Islet precursor cell (in vitro differentiated cells): ENCODE measurements around the gene ADAM12.
A peak's percentile ranks its signal among the peaks of the same experiment; 100 is the strongest.
"Not testable (repeated sequence)": the region's sequence is repeated elsewhere in the genome, so short reads cannot be mapped to it uniquely, and the experiment has no call there.

ENCODE experiments used
- DNase-seq: peaks from one replicate; pipeline ENCODE4 v3.0.0-alpha.2; 2018

Gene ADAM12

DNA sequence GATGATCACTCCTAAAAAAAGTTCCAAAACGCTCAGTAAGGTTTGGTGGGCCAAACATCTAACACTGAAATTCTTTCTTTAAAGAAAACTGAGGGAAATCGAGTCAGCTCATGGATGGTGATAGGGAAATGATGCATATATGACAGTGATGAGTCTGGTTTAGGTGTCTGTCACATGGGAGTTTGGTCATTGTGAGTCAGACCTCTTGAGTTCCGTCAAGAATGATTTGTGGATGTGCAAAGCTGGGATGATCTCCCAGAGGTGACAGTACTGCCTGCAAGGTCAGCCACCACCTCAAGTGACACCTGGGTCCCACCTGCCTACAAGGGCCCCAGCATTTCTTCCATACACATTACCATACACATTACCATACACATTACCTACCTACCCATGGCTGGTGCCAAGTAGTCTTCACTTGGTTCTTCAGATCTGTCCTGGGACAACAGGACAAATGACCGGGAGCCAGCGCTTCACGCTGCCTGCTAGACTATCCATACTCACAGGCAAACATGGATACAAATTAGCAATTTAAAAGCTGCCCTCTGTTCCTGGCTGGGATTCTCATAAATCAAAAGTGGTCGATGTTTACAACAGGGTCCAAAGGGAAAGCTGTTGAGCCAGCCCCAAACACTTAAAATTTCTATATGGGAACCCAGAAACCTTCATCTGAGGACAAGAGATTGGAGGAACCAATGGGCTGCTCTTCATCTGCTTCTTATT, 128.4 kb downstream of the ADAM12 start:
- no peak for DNase-seq

DNA sequence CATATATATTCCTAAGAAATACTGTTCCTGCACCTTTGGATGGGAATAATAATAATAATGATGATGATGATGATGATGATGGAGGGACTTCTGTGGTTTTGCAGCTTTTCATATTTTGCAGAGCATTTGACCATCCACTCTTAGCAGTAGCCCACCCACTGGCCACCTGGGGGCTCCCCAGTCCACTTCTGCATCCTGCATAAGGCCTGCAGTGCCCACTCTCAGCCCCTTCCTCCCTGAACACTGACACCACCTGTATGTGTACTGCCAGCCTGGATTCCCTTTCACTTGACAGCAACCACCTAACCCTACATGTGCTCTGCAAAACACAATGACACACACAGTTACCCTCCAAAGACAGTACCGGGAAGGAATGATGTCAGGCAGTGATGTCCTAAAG, 131.4 kb downstream of the ADAM12 start:
- DNase-seq: no peak

DNA sequence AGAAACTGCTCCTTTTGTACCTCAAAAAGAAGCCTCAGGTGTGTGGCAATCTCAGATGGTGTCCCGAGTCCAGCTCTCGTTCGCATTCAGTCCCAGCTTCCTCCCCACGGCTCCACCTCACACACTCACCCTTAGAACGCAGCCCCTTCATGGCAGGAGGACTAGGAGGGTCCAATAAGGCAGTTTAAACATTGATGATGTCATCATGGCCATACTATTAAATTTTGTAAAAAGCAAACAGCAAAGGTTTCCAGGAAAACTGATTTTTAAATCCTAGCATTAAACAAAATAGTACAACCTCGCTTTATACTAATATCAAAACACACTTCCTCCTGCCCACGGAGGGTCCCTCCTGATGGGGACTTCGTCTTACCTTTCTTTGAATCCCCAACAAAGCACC, 133.0 kb downstream of the ADAM12 start:
- no peak for DNase-seq

DNA sequence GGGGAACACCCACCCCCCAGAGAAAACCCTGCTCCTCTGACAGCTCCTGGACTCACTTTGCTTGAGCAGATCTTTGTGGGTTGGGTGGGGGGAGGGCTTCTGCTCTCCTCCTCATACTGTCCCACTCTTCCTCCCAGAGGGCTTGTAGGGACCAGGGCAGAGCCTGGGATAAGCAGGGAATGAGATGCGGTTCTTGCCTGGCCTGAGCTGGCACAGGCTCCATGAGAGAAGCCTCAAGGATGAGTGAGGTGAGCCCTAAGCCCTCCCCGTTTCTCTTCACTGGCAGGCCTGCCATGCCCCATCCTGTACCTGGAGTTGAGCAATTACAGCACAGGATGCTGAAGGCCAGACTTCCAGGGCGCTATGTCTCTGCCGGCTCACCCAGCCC, 134.7 kb downstream of the ADAM12 start:
- DNase-seq: no peak

DNA sequence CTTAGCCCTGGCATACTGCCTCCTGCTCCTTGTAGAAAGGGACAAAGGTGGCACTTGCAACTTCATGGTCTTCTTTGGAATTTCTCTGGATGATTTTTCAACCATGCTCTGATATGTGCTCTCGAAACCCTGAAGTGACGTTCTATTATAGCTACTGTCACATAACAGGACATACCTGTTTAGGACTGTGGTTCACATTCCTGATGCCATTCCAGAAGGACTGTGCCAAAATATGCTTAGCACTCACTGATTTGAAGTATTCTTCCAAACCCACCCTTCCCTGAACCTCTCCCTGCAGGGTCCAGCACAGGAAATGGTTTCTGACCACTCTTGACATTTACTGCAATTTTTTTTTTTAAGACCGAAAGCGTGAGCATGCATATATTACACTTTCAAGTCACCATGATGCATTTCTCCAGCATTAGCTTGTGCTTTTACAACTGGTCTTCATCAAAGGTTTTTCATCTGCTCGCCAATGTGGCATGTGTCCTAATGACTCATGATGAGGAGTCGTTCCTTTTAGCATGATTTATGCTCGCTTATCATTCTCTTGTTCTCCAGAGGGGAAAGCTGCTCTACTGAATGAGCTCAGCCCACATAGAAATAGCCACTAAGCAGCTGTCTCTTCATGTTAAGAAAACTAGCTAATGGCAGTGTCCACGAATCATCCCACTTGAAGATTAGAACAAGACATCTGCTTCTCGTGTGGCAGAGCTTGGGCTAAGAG, 135.2 kb downstream of the ADAM12 start:
- peak; percentile 73 for DNase-seq

DNA sequence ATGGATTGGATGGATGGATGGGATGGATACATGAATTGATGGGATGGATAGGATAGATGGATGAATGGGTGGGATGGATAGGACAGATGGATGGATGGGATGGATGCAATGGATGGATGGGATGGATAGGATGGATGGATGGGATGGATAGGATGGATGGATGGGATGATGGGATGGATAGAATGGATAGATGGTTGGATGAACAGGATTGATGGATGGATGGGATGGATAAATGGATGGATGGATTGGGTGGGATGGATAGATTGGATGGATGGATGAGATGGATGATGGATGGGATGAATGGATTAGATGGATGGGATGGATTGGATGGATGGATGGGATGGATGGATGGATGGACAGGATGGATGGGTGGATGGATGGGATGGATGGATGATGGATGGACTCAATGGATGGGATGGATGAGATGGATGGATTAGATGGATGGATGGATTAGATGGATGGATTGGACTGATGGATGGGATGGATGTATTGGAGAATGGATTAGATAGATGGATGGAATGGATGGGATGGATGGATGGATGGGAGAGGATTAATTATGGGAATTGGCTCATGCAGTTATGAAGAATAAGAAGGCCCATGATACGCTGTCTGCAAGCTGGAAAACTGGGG, 136.4 kb downstream of the ADAM12 start:
- DNase-seq: no peak

DNA sequence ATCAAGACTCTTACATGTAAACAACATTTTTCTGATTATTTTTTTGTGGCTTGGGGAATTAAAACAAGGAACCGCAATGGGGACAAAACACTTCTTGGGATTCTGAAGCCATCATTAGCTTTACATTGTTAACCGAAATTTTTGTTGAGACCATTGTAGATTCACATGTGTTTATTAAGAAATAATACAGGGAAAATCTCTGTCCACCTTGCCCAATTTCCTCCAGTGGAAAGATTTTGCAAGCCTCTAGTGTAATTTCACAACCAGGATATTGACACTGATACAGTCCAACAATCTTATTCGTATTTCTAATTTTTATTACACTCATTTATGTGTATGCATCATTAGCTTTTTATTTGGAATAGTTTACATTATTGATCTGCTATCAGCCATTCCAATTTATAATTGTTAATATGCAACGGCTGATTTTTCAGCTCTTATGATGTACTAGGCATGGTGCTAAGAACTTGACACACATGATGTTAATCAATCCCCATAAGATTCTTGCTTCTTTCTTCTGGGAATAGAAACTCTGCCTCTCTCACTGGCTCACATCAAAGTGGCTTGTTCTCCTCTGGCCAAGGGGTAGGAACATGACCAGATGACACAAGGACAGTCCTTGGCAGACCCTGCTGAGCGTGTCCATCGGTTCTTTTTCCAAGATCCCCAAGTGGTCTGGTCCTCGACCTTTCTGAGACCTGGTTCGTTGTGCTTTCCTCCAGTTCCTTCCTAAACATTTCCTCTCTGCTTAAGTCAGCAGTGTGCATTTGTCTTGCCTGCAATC, 137.6 kb downstream of the ADAM12 start:
- DNase-seq: no peak

DNA sequence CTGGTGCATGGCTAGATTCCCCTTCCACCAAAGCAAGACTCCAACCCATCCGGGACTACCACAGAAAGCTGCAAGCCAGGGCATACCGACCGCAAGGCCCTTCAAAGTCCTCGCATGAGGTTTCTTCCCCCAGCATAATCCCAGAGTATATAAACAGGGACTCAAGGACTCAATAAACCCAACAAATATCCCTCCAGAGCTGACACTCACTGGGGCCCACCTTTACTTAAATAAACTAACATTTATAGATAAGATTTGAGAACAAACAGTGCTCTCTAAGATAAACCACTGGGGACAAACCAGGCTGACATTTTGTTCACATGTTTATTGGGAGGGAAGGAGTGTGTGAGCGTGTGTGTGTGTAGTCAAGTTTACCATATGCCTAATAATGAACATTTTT, 138.2 kb downstream of the ADAM12 start:
- no peak for DNase-seq

DNA sequence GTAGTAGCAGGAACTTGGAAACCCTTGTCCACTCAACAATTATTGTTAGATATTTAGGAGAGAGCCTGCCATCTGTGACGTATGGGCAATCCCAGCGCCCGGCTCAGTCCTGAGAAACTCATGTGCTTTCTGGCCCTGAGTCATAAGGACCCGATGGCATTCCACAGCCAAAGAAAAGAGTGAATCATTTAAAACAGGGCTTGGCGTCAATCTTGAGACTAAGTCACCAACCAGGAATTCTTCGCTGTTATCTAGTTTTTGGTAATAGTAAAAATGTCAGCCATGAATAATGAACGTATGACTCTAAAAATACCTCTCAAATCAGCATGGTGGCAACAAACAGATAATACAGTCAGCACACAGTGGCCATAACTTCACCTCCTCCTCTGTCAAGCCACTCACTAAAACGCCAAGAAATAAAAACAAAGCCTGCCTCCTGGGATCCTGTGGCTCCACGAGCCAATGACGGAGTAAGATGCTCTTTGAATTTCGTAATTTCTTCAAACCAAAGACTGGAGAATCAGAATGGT, 140.8 kb downstream of the ADAM12 start:
- peak; percentile 80 for DNase-seq

DNA sequence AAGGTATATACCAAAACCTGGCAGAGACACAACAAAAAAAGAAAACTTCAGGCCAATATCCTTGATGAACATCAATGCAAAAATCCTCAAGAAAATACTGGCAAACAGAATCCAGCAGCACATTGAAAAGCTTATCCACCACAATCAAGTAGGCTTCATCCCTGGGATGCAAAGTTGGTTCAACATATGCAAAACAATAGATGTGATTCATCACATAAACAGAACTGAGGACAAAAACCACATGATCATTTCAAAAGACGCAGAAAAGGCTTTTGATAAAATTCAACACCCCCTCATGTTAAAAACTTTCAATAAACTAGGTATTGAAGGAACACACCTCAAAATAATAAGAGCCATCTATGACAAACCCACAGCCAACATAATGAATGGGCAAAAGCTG, 141.9 kb downstream of the ADAM12 start:
- not testable (repeated sequence) for DNase-seq

DNA sequence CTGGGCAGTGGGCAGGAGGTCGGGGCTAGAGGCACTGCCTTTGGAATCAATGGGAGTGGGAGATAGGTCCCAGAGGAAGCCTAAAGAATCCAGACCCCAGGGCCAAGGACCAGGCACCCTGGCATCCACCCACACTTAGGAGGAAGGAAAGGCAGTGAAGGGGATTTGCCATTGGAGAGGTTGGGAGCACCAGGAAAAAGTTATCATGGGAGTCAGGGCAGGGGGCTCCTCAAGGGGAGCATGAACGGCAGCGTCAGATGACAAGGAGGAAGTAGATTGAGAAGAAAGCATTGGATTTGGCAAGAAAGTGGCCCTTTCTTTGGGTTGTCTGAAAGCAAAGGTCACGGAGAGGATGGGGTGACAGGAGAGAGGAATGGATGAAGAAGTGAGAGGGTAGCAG, 142.8 kb downstream of the ADAM12 start:
- no peak for DNase-seq

DNA sequence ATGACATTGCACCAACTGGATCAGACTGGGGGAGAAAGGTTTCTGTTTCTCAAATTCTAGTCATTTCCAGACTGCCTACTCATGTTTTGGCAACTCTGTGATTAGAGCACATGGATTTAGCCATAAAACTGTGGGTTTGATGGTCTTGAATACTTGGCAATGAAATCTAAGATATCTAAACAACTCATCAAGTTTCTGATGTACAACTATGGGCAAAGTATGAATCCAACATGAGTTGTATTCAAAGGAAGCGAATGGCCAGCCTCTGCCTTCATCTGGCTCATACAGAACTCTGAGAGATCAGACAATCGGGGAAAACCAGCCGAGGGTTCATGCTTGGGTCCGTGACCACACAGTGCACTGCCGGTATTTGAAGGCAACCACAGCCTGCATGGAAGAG, 144.3 kb downstream of the ADAM12 start:
- DNase-seq: no peak

DNA sequence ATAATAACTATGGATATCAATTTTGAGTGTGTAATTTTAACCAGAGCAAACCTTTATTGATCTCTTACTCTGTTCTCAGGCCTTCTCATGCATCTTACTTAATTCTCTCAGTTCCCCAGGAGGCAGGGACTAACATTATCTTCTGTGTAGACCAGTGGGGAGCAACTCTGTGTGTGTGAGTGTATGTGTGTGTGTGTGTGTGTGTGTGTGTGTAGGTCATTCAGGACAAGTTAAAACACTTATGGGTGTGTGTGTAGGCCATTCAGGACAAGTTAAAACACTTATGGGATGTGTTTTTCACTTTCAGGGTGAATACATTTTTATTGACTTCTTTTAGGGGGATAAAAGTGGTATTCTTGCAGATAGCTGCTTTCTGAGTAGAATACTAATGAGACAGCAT, 145.0 kb downstream of the ADAM12 start:
- no peak for DNase-seq

DNA sequence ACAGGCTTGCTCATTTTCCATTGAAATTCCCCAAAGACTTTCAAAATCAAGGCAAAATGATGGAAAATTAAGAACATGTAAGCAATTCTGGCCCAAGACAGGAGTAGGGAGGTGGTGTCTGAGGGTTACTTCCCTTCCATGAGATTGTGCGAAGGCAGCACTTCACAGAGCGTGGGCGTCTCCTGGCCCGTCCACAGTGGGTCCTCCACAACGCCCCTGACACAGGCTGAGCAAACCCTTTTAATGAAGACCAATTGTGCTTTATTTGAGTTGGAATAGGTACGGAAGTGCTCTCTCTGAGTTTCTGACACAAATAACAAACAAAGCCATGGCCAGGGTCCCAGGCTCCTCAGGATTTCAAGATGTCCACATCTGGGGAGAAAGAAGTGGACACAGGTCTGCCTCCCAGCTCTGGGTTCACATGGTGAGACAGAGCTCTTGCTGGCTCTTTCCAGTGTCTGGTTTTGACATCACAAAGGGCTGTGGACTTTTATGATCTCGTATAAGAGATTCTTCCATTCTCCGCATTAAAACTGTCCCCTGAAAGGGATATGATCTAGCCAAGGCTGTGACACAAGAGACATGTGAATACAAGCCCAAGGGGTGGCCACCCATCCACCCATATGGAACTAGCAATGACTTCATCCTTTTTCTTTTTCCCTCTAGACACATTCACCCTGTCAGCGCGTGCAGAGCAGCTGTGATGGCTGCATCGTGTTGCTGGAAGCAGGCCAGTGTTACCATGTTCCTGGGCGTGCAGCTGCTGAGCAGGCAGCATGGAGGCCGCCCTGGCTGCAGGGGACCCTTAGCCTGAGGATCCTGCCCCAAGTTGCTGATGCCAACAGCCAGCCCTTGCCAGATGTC, 145.6 kb downstream of the ADAM12 start:
- DNase-seq: no peak

DNA sequence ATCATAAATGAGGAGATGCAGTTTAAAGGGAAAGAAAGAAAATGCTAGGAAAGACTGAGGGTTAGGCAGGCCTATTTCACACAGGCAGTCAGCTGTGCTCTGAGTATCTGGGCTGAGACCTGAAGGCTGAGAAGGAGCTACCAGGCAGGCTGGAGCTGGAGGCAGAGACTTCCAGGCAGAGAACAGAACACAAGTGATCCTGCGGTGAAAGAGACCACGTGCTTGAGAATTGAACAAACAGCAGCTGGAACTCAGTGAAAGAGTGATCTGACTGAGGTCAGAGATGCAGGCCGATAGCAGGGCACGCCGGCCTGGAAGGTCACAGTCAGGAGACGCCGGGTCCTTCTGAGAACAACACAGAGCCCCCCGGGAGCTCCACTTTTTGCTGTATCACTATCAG, 147.8 kb downstream of the ADAM12 start:
- DNase-seq: no peak

DNA sequence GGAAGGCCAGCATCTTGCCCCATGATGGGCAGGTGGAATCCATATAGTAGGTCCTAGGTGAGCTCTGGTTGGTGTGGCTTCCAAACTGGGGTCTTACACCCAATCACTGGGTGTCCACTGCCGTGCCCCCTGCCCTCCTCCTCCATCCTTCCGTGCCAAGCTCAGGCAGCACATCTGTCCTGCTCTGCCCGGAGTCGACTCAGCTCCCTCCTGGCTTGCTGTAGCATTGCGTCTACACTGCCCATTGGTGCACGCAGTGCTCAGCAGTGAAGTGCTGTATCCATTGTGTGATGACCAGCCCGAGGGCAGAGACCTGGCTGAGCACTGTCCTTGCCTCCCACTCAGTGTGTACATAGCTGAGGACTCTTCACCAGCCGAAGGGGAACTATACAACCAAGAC, 148.4 kb downstream of the ADAM12 start:
- no peak for DNase-seq

DNA sequence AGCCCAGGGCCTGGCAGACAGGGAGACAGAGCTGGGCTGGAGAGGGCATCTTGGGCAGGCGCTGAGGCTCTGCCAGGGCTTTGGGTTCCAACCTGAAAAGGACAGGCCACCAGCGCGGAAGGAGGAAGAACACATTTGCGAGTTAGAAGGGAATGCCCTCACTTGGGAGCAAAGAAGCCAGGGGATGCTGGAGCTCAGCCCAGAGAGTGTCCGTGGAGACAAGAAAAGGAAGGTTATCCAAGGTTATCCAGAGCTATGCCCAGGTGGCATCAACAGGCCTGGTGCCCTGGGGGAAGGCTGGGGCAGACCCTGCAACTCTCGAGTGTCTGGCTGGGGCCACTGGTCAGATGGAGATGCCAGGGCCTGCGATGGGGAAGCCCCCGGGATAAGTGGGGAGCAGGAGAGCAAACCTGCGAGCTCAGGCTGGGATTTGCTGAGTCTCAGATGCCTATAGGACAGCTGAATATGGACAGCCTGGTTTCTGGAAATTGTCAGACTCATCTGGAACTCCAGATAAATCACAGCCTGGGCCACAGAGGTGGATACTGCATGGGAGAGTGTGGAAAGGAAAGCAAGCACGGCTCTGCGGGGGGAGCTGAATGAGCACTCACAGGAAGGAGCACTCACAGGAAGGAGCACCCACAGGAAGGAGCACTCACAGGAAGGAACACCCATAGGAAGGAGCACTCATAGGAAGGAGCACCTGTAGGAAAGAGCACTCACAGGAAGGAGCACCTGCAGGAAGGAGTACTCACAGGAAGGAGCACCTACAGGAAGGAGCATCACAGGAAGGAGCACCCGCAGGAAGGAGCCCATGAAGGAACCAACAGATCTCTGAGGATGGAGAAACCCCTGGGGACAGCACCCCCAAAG, 152.1 kb downstream of the ADAM12 start:
- DNase-seq: no peak

DNA sequence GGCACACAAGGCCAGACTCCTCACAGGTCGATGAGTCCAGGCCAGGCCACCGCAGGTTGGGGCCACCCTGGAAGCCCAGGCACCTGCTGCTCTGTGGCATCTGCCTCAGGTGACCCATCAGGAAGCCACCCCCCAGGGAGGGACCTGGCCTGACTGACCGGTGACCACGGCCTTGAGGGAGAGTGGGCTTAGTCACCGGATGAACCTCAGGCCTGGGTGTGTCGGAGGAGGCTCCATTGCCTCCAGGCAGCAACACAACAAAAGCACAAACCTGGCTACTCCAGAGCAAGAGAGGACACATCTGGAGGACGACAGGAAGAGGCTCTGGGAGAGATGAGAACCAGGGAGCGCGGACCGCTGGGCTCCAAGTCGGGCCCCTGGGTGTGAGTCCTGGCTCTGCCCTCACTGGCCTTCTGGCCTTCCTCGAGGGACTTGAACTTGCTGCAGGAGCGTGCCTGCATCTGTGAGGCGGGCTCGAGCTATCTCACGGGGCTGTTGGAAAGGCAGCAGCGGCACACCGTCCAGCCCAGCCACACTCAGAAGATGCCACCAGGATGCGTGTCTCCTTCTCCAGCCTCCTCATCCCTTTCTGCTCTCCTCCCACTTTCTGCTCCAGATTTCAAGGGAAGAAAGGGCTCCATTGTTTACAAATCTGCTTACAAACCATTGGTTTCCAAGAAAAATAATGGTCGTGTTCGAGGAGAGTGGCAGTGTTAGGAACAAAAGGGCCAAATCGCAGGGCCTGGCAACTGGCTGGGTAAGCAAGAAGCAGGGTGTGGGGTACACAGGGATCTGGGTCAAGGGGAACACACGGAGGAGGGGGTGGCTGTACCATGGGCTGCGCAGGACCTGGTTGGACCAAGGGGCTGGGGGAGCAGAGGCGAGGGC, 152.9 kb downstream of the ADAM12 start:
- no peak for DNase-seq

DNA sequence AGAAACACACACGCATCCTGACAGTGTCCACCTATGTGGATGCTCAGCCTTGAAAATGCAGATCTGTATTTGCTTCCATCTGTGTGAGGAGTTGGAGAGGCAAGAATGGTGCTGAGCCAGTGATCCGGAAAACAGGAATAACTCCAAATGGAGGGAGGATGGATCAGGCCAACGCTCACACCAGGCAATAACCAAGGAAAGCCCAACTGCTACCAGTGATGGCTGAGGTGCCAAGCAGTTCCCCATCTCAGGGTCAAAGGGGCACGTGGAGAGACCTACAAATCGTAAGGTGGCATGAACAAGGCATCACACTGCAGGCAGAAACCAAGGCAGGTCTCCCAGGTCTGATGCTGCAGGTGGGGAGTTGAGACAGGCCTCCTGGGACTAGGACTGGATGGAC, 153.6 kb downstream of the ADAM12 start:
- DNase-seq: no peak
